Measurements from ENCODE around the gene STRN4.

STRN4 gene

DNA sequence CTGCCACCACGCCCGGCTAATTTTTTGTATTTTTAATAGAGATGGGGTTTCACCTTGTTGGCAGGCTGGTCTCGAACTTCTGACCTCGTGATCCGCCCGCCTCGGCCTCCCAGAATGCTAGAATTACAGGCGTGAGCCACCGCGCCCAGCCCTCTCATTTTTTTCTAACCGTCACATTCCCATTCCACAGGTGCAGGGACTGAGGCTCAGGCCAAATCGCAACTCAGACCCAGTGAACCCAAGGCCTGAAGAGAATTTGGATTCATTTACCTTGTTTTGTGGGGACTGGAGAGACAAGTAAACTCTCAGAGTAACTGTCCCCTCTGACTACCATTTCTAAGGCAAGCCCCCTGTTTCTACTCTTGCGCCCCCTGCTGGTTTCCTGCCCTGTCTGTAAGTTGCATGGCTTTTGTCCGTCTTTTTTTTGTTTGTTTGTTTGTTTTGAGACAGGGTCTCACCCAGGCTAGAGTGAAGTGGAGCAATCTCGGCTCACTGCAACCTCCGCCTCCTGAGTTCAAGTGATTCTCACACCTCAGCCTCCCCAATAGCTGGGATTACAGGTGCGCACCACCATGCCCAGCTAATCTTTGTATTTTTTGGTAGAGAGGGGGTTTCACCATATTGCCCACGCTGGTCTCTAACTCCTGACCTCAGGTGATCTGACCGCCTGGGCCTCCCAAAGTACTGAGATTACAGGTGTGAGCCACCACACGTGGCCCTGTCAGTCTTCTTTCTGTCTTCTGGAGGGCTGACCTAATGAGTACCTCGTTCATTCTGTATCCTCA lies 2.3 kb upstream of the STRN4 start:
- H3K27me3 ChIP-seq (ENCODE audit: control insufficient read depth, insufficient read depth, low read length): no peaks in the 10 kb centered on the region
- no peak overlapping the region for H3K9ac ChIP-seq (ENCODE audit: low read length)
- H3K4me3 ChIP-seq (ENCODE audit: low read length): no peak overlapping the region
- H3K4me1 ChIP-seq (ENCODE audit: control insufficient read depth, insufficient read depth, low read length): peaks cover 18% of the 10 kb centered on the region
- no peaks in the 10 kb centered on the region for H3K36me3 ChIP-seq (ENCODE audit: control insufficient read depth, insufficient read depth, low read length)
- H3K9me3 ChIP-seq (ENCODE audit: control insufficient read depth, low read length): no peaks in the 10 kb centered on the region

DNA sequence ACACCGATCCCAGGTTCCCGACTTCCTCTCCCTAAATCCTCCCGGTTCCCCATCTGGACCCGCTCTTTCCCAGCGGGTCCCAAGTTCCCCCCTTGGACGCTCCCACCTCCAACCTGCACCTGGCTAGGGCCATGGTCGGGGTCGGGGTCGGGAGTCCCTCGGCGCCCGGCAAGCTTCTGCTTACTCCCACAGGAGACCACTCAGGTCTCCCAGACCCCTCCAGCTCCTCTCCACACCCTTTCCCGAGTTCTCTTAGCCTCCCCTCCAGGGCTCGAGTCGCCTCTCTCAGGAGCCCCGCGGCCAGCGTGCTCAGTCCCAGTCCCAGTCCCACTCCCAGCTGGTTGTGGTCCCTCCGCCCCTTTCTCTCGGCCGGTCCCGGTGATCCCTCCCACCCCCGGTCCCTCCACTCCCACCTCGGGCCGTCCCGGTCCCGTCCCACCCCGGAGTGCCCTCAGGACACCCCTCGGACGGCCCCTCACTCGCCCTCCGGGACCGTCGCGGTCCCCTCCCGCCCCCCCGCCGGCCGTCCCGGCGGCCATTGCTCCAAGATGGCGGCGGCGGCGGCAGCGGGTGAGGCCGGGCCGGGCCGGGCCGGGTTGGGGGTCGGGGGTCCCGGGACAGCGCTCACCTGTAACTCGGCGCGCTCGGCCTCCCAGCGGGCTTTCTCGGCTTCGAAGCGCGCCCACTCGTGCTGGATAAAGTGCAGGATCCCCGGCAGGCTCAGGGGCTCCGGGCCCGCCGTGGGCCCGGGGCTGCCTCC lies 549 bp downstream of the STRN4 start, which contains the start of gene FKRP:
Gene FKRP (plus strand): TSS at position 537 of the 760 bp plus-strand sequence. CDS start 9,394 bp downstream, outside the sequence.
- H3K9ac ChIP-seq (ENCODE audit: low read length): peak within 1 kb of the TSS; percentile 92
- H3K4me3 ChIP-seq (ENCODE audit: low read length): peak within 1 kb of the TSS; percentile 77
- H3K4me1 ChIP-seq (ENCODE audit: control insufficient read depth, insufficient read depth, low read length): peaks cover 18% of the 10 kb centered on the region
- no peaks in the 10 kb centered on the region for H3K27me3 ChIP-seq (ENCODE audit: control insufficient read depth, insufficient read depth, low read length)
- no peaks in the 10 kb centered on the region for H3K36me3 ChIP-seq (ENCODE audit: control insufficient read depth, insufficient read depth, low read length)
- H3K9me3 ChIP-seq (ENCODE audit: control insufficient read depth, low read length): no peaks in the 10 kb centered on the region

DNA sequence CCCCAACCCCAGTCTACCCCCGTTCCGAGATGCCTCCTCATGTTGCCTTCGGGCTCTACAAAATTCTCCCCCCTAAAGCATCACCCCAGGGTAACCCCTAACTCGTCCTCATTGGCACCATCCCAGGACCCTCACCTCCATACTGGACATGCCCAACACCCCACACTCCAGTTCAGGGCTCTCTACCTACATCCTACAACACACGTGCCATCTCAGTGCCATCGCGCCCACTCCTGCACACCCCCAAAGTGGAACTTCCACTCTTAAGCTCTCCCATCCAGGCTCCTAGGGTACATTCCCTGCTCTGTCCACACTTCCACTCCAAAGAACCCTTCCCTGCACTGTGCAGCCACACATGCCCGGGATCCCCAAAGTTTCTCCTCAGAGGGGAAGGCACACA lies 1.2 kb downstream of the STRN4 start:
- Histone ChIP-seq H3K9me3 (ENCODE audit: control insufficient read depth, low read length) (no peaks in the 10 kb centered on the region), H3K4me3 (ENCODE audit: low read length) (peak overlapping the region; percentile 77), H3K27me3 (ENCODE audit: control insufficient read depth, insufficient read depth, low read length) (no peaks in the 10 kb centered on the region), H3K4me1 (ENCODE audit: control insufficient read depth, insufficient read depth, low read length) (peaks cover 18% of the 10 kb centered on the region), H3K9ac (ENCODE audit: low read length) (peak overlapping the region; percentile 92), H3K36me3 (ENCODE audit: control insufficient read depth, insufficient read depth, low read length) (no peaks in the 10 kb centered on the region)

DNA sequence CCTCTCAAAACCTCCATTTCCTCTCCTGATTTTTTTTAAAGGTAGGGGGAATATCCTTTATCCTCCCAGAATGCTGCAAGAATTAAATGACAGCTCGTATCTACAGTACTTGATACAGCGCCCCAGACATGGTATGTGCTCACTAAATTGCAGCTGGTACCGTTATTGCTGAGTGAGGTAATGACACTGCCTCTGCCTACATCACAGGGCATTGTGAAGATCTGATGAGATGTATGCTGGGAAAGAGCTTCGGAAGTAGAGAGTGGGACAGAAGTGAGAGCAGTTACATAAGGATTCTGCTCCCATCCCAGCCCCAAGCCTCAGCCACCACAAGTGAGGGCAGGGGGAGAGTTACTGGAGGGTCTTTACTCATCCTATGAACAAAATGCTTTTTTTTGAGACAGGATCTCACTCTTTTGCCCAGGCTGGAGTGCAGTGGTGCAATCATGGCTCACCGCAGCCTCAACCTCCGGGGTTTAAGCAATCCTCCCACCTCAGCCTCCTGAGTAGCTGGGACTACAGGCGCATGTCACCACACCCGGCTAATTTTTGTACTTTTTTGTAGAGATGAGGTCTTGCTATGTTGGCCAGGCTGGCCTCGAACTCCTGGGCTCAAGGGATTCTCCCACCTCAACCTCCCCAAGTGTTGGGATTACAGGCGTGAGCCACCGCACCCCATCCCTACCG lies 2.1 kb downstream of the STRN4 start:
- Histone ChIP-seq H3K27me3 (ENCODE audit: control insufficient read depth, insufficient read depth, low read length) (no peaks in the 10 kb centered on the region), H3K4me1 (ENCODE audit: control insufficient read depth, insufficient read depth, low read length) (peaks cover 18% of the 10 kb centered on the region), H3K9me3 (ENCODE audit: control insufficient read depth, low read length) (no peaks in the 10 kb centered on the region), H3K36me3 (ENCODE audit: control insufficient read depth, insufficient read depth, low read length) (no peaks in the 10 kb centered on the region), H3K4me3 (ENCODE audit: low read length) (no peak overlapping the region), H3K9ac (ENCODE audit: low read length) (peak overlapping the region; percentile 92)

DNA sequence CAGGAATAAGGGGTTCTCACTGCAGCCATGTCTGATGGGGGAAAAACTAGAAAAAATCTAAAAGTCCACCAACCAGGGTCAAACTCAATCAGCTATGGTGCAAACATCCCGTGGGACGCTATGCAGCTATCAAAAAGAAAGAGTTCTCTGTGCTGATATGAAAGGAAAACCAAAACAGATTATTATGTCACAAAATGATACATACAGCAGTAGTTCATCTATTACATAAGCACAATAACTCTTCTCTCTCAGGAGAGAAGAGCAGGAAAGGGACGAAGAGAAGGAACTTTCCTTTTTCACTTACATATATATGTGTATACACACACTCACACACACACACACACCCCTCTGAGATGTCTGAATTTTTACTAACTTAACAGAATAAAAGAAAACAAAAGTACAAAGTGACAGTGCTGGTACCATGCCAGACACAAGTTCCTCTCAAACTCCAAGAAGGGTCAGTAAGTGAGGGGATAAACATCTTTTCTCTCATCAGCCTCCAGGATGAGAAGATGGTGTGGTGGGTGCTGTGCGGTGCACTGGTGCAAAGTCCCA lies 3.2 kb downstream of the STRN4 start:
- no peak overlapping the region for H3K9ac ChIP-seq (ENCODE audit: low read length)
- no peaks in the 10 kb centered on the region for H3K27me3 ChIP-seq (ENCODE audit: control insufficient read depth, insufficient read depth, low read length)
- peaks cover 5% of the 10 kb centered on the region for H3K36me3 ChIP-seq (ENCODE audit: control insufficient read depth, insufficient read depth, low read length)
- H3K4me1 ChIP-seq (ENCODE audit: control insufficient read depth, insufficient read depth, low read length): peaks cover 18% of the 10 kb centered on the region
- H3K4me3 ChIP-seq (ENCODE audit: low read length): no peak overlapping the region
- no peaks in the 10 kb centered on the region for H3K9me3 ChIP-seq (ENCODE audit: control insufficient read depth, low read length)

DNA sequence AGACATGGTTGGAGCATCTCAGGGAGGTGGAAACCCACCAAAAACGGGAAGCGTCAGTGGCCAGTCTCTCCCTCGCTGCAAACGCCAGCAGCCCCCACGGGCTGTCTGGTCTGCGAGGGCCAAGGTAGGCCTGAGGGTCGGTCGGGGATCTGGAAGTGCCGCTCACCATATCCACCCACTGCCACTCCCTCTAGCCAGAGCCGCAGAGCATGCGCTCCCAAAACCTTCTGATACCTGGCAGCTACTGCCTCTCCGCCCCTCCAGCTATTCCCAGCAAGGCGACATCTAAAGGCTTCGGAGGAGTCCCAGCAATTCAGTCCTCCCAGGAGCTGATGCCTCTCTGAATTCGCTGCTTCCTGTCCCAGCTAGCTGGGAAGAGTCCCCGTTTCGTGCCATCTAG lies 4.8 kb downstream of the STRN4 start:
- Histone ChIP-seq H3K36me3 (ENCODE audit: control insufficient read depth, insufficient read depth, low read length) (peaks cover 5% of the 10 kb centered on the region), H3K4me1 (ENCODE audit: control insufficient read depth, insufficient read depth, low read length) (peaks cover 14% of the 10 kb centered on the region), H3K27me3 (ENCODE audit: control insufficient read depth, insufficient read depth, low read length) (no peaks in the 10 kb centered on the region), H3K9ac (ENCODE audit: low read length) (no peak overlapping the region), H3K9me3 (ENCODE audit: control insufficient read depth, low read length) (no peaks in the 10 kb centered on the region), H3K4me3 (ENCODE audit: low read length) (no peak overlapping the region)

DNA sequence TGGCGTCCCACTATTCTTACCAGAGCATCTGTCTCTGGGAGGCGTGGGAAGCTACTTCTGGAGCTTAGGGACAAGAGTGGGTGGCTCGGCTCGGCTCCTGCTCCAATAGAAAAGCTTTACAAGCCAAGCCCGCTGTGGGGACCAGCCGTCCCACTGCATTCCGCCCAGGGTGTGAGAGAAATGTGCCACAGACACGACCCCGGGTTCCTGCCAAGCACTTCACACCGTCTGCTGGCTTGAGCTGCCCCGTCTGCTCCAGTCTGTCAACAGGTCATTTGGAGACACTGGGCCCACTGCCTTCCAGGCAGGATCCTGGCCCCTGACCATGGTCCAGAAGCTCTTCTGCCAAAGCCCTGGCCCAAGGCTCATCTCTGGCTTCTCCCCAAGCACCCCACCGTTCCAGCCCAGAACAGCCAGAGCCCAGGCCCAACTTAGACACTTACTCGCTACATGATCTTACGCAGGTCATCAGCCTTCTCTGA lies 6.9 kb downstream of the STRN4 start:
- H3K36me3 ChIP-seq (ENCODE audit: control insufficient read depth, insufficient read depth, low read length): peaks cover 5% of the 10 kb centered on the region
- H3K9ac ChIP-seq (ENCODE audit: low read length): no peak overlapping the region
- no peak overlapping the region for H3K4me3 ChIP-seq (ENCODE audit: low read length)
- H3K4me1 ChIP-seq (ENCODE audit: control insufficient read depth, insufficient read depth, low read length): peaks cover under 1% of the 10 kb centered on the region
- no peaks in the 10 kb centered on the region for H3K9me3 ChIP-seq (ENCODE audit: control insufficient read depth, low read length)
- H3K27me3 ChIP-seq (ENCODE audit: control insufficient read depth, insufficient read depth, low read length): no peaks in the 10 kb centered on the region

DNA sequence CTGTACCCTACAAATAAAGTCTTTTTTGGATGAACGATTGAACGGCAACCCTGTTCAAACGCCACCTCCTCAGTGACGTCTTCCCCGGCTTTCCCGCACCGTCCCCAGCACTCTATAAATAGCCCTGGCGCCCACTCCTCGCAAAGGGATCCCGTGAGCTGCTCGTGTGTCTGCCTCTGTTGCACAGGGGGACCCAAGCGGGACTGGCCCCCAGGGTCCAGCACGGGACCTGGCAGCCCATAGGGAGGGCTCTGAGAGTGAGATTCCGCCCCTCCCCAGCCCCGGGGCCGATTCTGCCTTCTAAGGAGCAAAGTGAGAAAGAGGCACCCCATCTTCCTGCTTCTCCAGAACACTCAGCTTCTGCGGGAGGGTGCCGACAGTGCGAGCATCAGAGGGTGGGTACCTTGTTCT lies 8.5 kb downstream of the STRN4 start:
- no peaks in the 10 kb centered on the region for H3K9me3 ChIP-seq (ENCODE audit: control insufficient read depth, low read length)
- no peak overlapping the region for H3K9ac ChIP-seq (ENCODE audit: low read length)
- H3K27me3 ChIP-seq (ENCODE audit: control insufficient read depth, insufficient read depth, low read length): no peaks in the 10 kb centered on the region
- H3K4me1 ChIP-seq (ENCODE audit: control insufficient read depth, insufficient read depth, low read length): no peaks in the 10 kb centered on the region
- H3K4me3 ChIP-seq (ENCODE audit: low read length): no peak overlapping the region
- peaks cover 15% of the 10 kb centered on the region for H3K36me3 ChIP-seq (ENCODE audit: control insufficient read depth, insufficient read depth, low read length)

DNA sequence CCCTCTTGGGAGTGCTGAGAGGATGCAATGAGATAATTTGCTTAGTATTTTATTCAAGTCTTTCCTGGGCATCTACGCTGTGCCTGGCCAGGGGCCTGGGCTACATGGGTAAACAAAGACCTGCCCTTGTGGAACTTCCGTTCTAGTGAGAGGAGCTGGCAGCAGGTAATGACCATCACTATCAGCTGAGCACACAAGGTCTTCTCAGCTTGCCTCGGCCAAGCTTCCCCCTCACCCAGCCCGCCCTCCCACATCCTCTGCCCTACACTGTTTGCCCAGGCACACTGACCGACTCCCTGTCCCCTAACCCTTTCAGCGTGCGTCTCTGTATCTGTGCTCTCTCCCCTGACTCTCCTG lies 9.0 kb downstream of the STRN4 start:
- H3K4me1 ChIP-seq (ENCODE audit: control insufficient read depth, insufficient read depth, low read length): no peaks in the 10 kb centered on the region
- no peak overlapping the region for H3K9ac ChIP-seq (ENCODE audit: low read length)
- no peaks in the 10 kb centered on the region for H3K27me3 ChIP-seq (ENCODE audit: control insufficient read depth, insufficient read depth, low read length)
- H3K4me3 ChIP-seq (ENCODE audit: low read length): no peak overlapping the region
- no peaks in the 10 kb centered on the region for H3K9me3 ChIP-seq (ENCODE audit: control insufficient read depth, low read length)
- H3K36me3 ChIP-seq (ENCODE audit: control insufficient read depth, insufficient read depth, low read length): peaks cover 15% of the 10 kb centered on the region

DNA sequence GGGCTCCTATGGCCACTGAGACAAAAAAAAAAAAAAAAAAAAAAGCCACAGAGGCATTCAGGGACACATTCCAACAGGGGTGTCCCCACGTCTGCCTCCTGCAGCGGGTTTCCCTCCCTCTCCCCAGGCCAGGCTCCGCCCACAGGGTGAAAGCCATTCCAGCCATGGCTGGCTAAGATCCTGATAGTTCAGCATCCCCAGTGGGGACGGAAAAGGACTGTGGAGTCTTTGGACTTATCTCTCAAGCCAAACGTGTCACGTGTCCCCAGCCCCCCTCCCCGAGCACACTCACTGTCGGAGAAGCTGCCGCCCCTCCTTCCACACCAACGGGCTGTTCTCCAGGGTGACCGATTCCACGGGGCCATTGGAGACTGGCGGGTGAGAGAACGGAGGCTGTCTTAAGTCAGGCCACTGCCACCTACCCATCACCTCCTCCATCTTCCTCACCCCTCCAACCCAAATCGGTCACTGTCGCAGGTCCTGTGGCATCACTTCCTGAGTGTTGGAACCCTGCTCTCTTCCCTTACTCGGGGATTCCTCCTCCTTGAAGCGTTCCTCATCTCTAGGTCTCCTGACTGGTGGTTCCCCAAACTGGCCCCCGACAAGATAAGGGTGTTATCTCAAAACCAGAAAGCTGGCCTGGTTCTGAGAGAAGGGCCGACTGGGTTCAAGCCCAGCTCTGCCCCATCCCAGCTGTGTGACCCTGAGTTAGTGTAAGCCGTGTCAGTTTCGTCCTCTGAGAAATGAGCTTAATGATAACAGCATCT lies 9.5 kb downstream of the STRN4 start:
- no peak overlapping the region for H3K9ac ChIP-seq (ENCODE audit: low read length)

DNA sequence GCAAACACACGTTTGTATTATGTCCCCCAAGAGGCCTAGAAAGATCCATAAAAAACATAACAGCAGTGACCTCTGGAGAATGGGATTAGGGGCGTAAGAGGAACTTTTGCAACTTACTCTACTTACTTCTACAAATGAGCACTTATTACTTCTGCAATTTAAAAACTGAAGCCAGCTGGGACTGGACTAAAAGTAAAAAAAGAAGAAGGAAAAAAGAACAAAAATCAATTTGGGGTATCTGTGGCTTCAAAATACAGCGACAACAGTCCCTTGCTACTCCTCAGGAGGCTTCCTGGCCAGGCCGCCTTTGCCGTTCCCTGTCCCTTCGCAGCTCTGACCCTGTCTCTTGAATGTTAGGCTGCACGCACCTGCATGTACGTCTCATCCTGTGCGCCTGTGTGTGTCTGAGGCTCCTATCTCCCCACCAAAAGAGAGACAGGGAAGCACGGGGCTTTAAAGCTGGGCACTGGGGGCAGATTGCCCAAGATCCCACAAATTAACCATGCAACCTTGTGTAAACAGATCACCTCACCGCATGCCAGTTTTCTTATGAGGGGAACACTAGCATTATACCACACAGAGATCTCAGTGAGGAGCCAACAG lies 12.5 kb downstream of the STRN4 start:
- Histone ChIP-seq H3K9me3 (ENCODE audit: control insufficient read depth, low read length) (no peaks in the 10 kb centered on the region), H3K27me3 (ENCODE audit: control insufficient read depth, insufficient read depth, low read length) (no peaks in the 10 kb centered on the region), H3K9ac (ENCODE audit: low read length) (no peak overlapping the region), H3K36me3 (ENCODE audit: control insufficient read depth, insufficient read depth, low read length) (peaks cover 18% of the 10 kb centered on the region), H3K4me3 (ENCODE audit: low read length) (no peak overlapping the region), H3K4me1 (ENCODE audit: control insufficient read depth, insufficient read depth, low read length) (no peaks in the 10 kb centered on the region)

More for the DNA sequence above, 9.5 kb downstream of the STRN4 start:
- no peaks in the 10 kb centered on the region for H3K4me1 ChIP-seq (ENCODE audit: control insufficient read depth, insufficient read depth, low read length)
- H3K9me3 ChIP-seq (ENCODE audit: control insufficient read depth, low read length): no peaks in the 10 kb centered on the region
- peaks cover 15% of the 10 kb centered on the region for H3K36me3 ChIP-seq (ENCODE audit: control insufficient read depth, insufficient read depth, low read length)
- no peaks in the 10 kb centered on the region for H3K27me3 ChIP-seq (ENCODE audit: control insufficient read depth, insufficient read depth, low read length)
- no peak overlapping the region for H3K4me3 ChIP-seq (ENCODE audit: low read length)
